ENCODE data around the gene LRRC59. TPM values are rescaled to one million over a fixed set of nuclear protein-coding genes. Genes with fewer than 3 reads are reported as not detected.

Gene LRRC59
- total and polyA plus RNA-seq, 2 experiments from 2014 or later, result 46.4 to 124 TPM

- no peak overlapping the region for H3K27ac Mint-ChIP-seq
- Histone ChIP-seq H3K79me2 (replicated peaks; ENCODE audit: insufficient read depth) (no peaks in the 10 kb centered on the region), H3K4me3 (no peak overlapping the region), H3K27me3 (ENCODE audit: insufficient read depth) (no peaks in the 10 kb centered on the region), H3K9me2 (ENCODE audit: insufficient read depth) (no peaks in the 10 kb centered on the region), H3K36me3 (ENCODE audit: insufficient read depth) (no peaks in the 10 kb centered on the region), H4K20me1 (replicated peaks; ENCODE audit: insufficient read depth) (no peaks in the 10 kb centered on the region; the same call in 1 of the 2 replicates), H2AFZ (no peak overlapping the region), H3F3A (replicated peaks; ENCODE audit: low read depth) (no peaks in the 10 kb centered on the region), H3K4me2 (no peak overlapping the region), H3K4me1 (ENCODE audit: insufficient read depth) (peaks cover 15% of the 10 kb centered on the region), H3K27ac (ENCODE audit: low read depth) (no peak overlapping the region)
- H3K4me3 Mint-ChIP-seq, result no peak overlapping the region
- H3K36me3 Mint-ChIP-seq (ENCODE audit: low read depth), result peaks cover 39% of the 10 kb centered on the region
- TF ChIP-seq CREB1 (CRISPR knock-in tag; IDR thresholded peaks at IDR 0.05; ENCODE audit: low read depth) (no peak), STAT1 (IDR thresholded peaks at IDR 0.05; ENCODE audit: unreplicated experiment) (no peak), REST (IDR thresholded peaks at IDR 0.05; ENCODE audit: unreplicated experiment) (no peak), ETS1 (IDR thresholded peaks at IDR 0.05) (no peak), CTCF (conservative IDR thresholded peaks at IDR 0.05; ENCODE audit: low read depth in 2 of 2) (no peak), EZH2 (IDR thresholded peaks at IDR 0.05; ENCODE audit: low read depth, unreplicated experiment) (no peak), ZNF331 (CRISPR knock-in tag; IDR thresholded peaks at IDR 0.05; ENCODE audit: low read depth) (no peak), EZH2phosphoT487 (IDR thresholded peaks at IDR 0.05; ENCODE audit: unreplicated experiment) (no peak), POLR2AphosphoS5 (IDR thresholded peaks at IDR 0.05; ENCODE audit: low read depth) (no peak), NANOG (IDR thresholded peaks at IDR 0.05; ENCODE audit: borderline replicate concordance) (no peak), JUNB (IDR thresholded peaks at IDR 0.05; ENCODE audit: unreplicated experiment) (no peak), ZNF114 (CRISPR knock-in tag; IDR thresholded peaks at IDR 0.05) (no peak), ZNF462 (CRISPR knock-in tag; IDR thresholded peaks at IDR 0.05) (no peak)
- no peak for DNase-seq (ENCODE audit: low spot score)
- ATAC-seq, result no peak
- H3K4me1 Mint-ChIP-seq, result peaks cover 28% of the 10 kb centered on the region
- no peaks in the 10 kb centered on the region; the same call in 2 of the 3 replicates for H3K9me3 Mint-ChIP-seq
- peaks cover 12% of the 10 kb centered on the region for H3K27me3 Mint-ChIP-seq (ENCODE audit: insufficient read depth, low read depth, poor library complexity)
These were observed 37.3 kb downstream of the LRRC59 start for GRCh38 chr17:50359998-50360461.
